Heart right ventricle (tissue), 16 donors: ENCODE results near the gene OR52W1. TPM values are rescaled to one million over a fixed set of nuclear protein-coding genes. Genes with fewer than 3 reads are reported as not detected.

ENCODE experiments used
- ATAC-seq, 8 donors: fragments of 200-7000 bp; cut with Tn5 transposase; one replicate each; pipeline ENCODE4 v1.9.1; 2020; ENCODE audit warnings: mild to moderate bottlenecking in 8 of 8, moderate library complexity in 8 of 8, moderate number of reproducible peaks in 1 of 8
- DNase-seq, 2 donors: peaks; one replicate each; pipeline ENCODE4 v3.0.0-alpha.2; 2020
- H3K27ac ChIP-seq, 10 donors: fragments of 200-600 bp; sonication (generic) in 2 of 10; one replicate each; pipeline versions ENCODE4 v1.5.0 to v1.8.0; 2020 to 2022; ENCODE audit warnings: mild to moderate bottlenecking in 3 of 10
- H3K27me3 ChIP-seq, 7 donors: fragments of 200-600 bp; one replicate each; pipeline ENCODE4 v1.8.0; 2021 to 2022; ENCODE audit warnings: mild to moderate bottlenecking in 2 of 7
- H3K36me3 ChIP-seq, 9 donors: fragments of 200-600 bp; sonication (generic) in 1 of 9; one replicate each; pipeline versions ENCODE4 v1.5.0 to v1.8.0; 2020 to 2022; ENCODE audit warnings: mild to moderate bottlenecking in 2 of 9
- H3K4me1 ChIP-seq, 9 donors: fragments of 200-600 bp; sonication (generic) in 1 of 9; one replicate each; pipeline versions ENCODE4 v1.5.0 to v1.8.0; 2020 to 2022; ENCODE audit warnings: mild to moderate bottlenecking in 4 of 9
- H3K4me3 ChIP-seq, 10 donors: fragments of 200-600 bp; sonication (generic) in 2 of 10; one replicate each; pipeline versions ENCODE4 v1.5.0 to v1.8.0; 2020 to 2022; ENCODE audit warnings: mild to moderate bottlenecking in 7 of 10, moderate library complexity in 2 of 10
- H3K9me3 ChIP-seq, 11 donors: fragments of 200-600 bp in 10 of 11; sonication (generic) in 2 of 11; one replicate each; pipeline versions ENCODE4 v1.5.0 to v1.8.0; 2013 to 2022; ENCODE audit warnings: mild to moderate bottlenecking in 2 of 11, control low read depth in 1 of 11, moderate library complexity in 1 of 11
- CTCF ChIP-seq, 9 donors: fragments of 200-600 bp; sonication (generic) in 2 of 9; IDR thresholded peaks; one replicate each; pipeline versions ENCODE4 v1.5.0 to v1.8.0; 2021 to 2022; ENCODE audit warnings: antibody characterized with exemption in 9 of 9, mild to moderate bottlenecking in 5 of 9, moderate library complexity in 1 of 9
- WGBS, 2 donors: extraction: QIAGEN DNeasy Blood & Tissue Kit; methylation state at CpG; one replicate each; pipeline ENCODE4 v1.1.7; 2013; ENCODE audit warnings: inconsistent platforms in 1 of 2; 5-methylcytosine and 5-hydroxymethylcytosine counted together
- intact Hi-C, 10 donors: fragments of 100-400 bp; cut with DNase I; formaldehyde crosslinking; loops; one replicate each; pipeline versions ENCODE4 v1.11.1 to v1.14.2; 2022
- long read RNA-seq, 3 donors: library from polyadenylated mRNA; unstranded; transcript quantifications; one replicate each; pipeline ENCODE4 v2.0.0, GENCODE V29; 2020 to 2021
- polyA plus RNA-seq, 2 donors: library from polyadenylated mRNA; stranded (reverse); fragments of 200-250 nt; gene quantifications; one replicate each; pipeline ENCODE4 v1.2.3, GENCODE V29; 2013
- total RNA-seq, 10 donors: library from RNA; stranded (reverse); fragmentation: NEBNext Ultra II Directional in 3 of 10; extraction: Animal tissue kit (Norgen Biotek cat#: 25700) in 3 of 10; gene quantifications; one replicate each; pipeline versions ENCODE4 v1.2.1 to v1.2.4, GENCODE V29; 2021 to 2023
- donor health status: Arrhythmogenic right ventricular cardiomyopathy.
- donor health status: ischemic (EF 13 %, LVEDD 7.1; RV severe dilation, severe dysfunction).
- donor health status: healthy with polysubstance abuse.
- donor health status: DM: no; HTN: yes; CAD: no.
- donor health status: DM: no; HTN: no; CAD: no.
- donor health status: ischemic (EF 25% LVEDD 6.9; RV normal size, moderate dysfunction).
- donor health status: ischemic (EF 25% LVEDD 5.7; RV mildly dilated, moderate dysfunction).
- donor health status: healthy.
- donor health status: DM: yes; HTN: yes; CAD: no.
- donor health status: Ischemic cardiomyopathy.
- donor health status: ischemic (EF 35%, LVEDD 5.7; RV mildly dilated, moderate dysfunction).
- donor health status: nonischemic (EF 11% LVEDD 7.7; RV severe dilation, severe dysfunction).
- donor health status: DM: yes; HTN: yes; CAD: no.
- donor health status: PGD.
- donor health status: ischemic (EF 29% LVEDD 5.4; RV normal size, mild dysfunction).
- donor health status: nonischemic (EF 23%, LVEDD 6.1; RV moderate dilation, normal function).

The OR52W1 gene
- not detected for total RNA-seq
- polyA plus RNA-seq: not detected
- long read RNA-seq, donor 1: 0 reads
- long read RNA-seq, donor 2: 0 reads
- long read RNA-seq, donor 3: 0 reads

GRCh38 chr11:6199174-6199810, at the start of gene OR52W1:
Gene OR52W1, plus strand, starts transcription at chr11:6199224. Its CDS starts 0 bp downstream, at chr11:6199224.
- Histone ChIP-seq H3K4me3 (no peak within 1 kb of the TSS), H3K9me3 (no peaks in the 10 kb centered on the region), H3K27me3 (no peaks in the 10 kb centered on the region), H3K4me1 (peaks cover 0 to 39% (median 0%) of the 10 kb centered on the region in 9 donors), H3K36me3 (peaks cover 0 to 4% (median 0%) of the 10 kb centered on the region in 9 donors), H3K27ac (no peak within 1 kb of the TSS)
- no peak for TF ChIP-seq CTCF (IDR thresholded peaks at IDR 0.05)
- ATAC-seq (no peak), DNase-seq (no peak)
- 94 to 98% methylated on average over 5 of the region's 5 CpGs for WGBS, 2 donors
- intact Hi-C loops: no loop called here

- Histone ChIP-seq H3K27ac (no peak overlapping the region), H3K27me3 (no peaks in the 10 kb centered on the region), H3K4me1 (no peaks in the 10 kb centered on the region), H3K4me3 (no peak overlapping the region), H3K9me3 (peaks cover 0 to 8% (median 0%) of the 10 kb centered on the region in 11 donors), H3K36me3 (no peaks in the 10 kb centered on the region)
- 36 to 49% methylated on average over 1 of the region's 1 CpG for WGBS, 2 donors
- DNase-seq (no peak), ATAC-seq (no peak)
- no peak for TF ChIP-seq CTCF (IDR thresholded peaks at IDR 0.05)
- intact Hi-C loops: no loop called here
Observed at GRCh38 chr11:6151117-6151516, 47.9 kb upstream of the OR52W1 start.

GRCh38 chr11:6152126-6152525, 46.9 kb upstream of the OR52W1 start:
- Histone ChIP-seq H3K4me3 (no peak overlapping the region), H3K36me3 (no peaks in the 10 kb centered on the region), H3K27me3 (no peaks in the 10 kb centered on the region), H3K4me1 (no peaks in the 10 kb centered on the region), H3K9me3 (peaks cover 0 to 8% (median 0%) of the 10 kb centered on the region in 11 donors), H3K27ac (no peak overlapping the region)
- DNase-seq (no peak), ATAC-seq (no peak)
- intact Hi-C loops: no loop called here
- no peak for TF ChIP-seq CTCF (IDR thresholded peaks at IDR 0.05)
- WGBS, 2 donors: 71% methylated on average over 2 of the region's 2 CpGs

GRCh38 chr11:6156628-6157359, 42.2 kb upstream of the OR52W1 start:
- no peak overlapping the region for H3K4me3 ChIP-seq
- no peaks in the 10 kb centered on the region for H3K27me3 ChIP-seq
- H3K27ac ChIP-seq: no peak overlapping the region
- 73 to 84% methylated on average over 7 of the region's 7 CpGs for WGBS, 2 donors
- intact Hi-C loops: loop anchor here in 1 of 10 donors (2.0 kb wide), 1 partner anchor 18 kb away; no protein-coding TSS in a partner anchor
- ATAC-seq: no peak
- H3K4me1 ChIP-seq: no peaks in the 10 kb centered on the region
- TF ChIP-seq CTCF (IDR thresholded peaks at IDR 0.05): no peak
- H3K36me3 ChIP-seq: no peaks in the 10 kb centered on the region
- no peak for DNase-seq
- no peaks in the 10 kb centered on the region for H3K9me3 ChIP-seq
